SH-SY5Y (cell line): ENCODE measurements around the gene PHF10.

Source experiments
- GATA2 ChIP-seq: IDR thresholded peaks from 2 replicates; pipeline ENCODE4 v1.6.1; 2011; ENCODE audit warnings: mild to moderate bottlenecking, low read depth, low read length
- GATA3 ChIP-seq: IDR thresholded peaks from 2 replicates; pipeline ENCODE4 v1.6.1; 2011; ENCODE audit warnings: low read depth, mild to moderate bottlenecking, low read length, moderate library complexity

The PHF10 gene

GRCh38 chr6:169724494-169725124 is at the start of gene PHF10:
Gene PHF10, minus strand, starts transcription at chr6:169724500. Its CDS starts 569 bp downstream, at chr6:169723931.
- TF ChIP-seq GATA3 (no peak), GATA2 (no peak)

- TF ChIP-seq GATA2 (no peak), GATA3 (no peak)
Measured at GRCh38 chr6:169766921-169767736, 42.8 kb upstream of the PHF10 start.

GRCh38 chr6:169766232-169766631 is 41.9 kb upstream of the PHF10 start:
- TF ChIP-seq GATA2: no peak

- TF ChIP-seq GATA3 (no peak), GATA2 (no peak)
Measured at GRCh38 chr6:169763881-169764280, 39.6 kb upstream of the PHF10 start.

GRCh38 chr6:169763308-169763707 is 39.0 kb upstream of the PHF10 start:
- TF ChIP-seq GATA2 (no peak), GATA3 (no peak)

GRCh38 chr6:169755162-169755561 is 30.9 kb upstream of the PHF10 start:
- no peak for TF ChIP-seq GATA3
- TF ChIP-seq GATA2: no peak

- TF ChIP-seq GATA2 (no peak), GATA3 (no peak)
Measured at GRCh38 chr6:169752074-169752623, 27.8 kb upstream of the PHF10 start.

GRCh38 chr6:169751242-169752073 is 27.2 kb upstream of the PHF10 start, which contains the start of the genes DYNLT2 and ERMARD:
Gene DYNLT2, minus strand, starts transcription at chr6:169751572. Its CDS starts 114 bp downstream, at chr6:169751458.
Gene ERMARD, plus strand, starts transcription at chr6:169751622. Its CDS starts 36 bp downstream, at chr6:169751658.
- TF ChIP-seq GATA2 (peak; percentile 15; the same call in 1 of the 2 replicates), GATA3 (no peak)

- TF ChIP-seq GATA3 (no peak), GATA2 (no peak)
Measured at GRCh38 chr6:169746556-169746955, 22.3 kb upstream of the PHF10 start.

GRCh38 chr6:169745405-169745804 is 21.1 kb upstream of the PHF10 start:
- TF ChIP-seq GATA2 (no peak), GATA3 (no peak)

GRCh38 chr6:169741344-169741743 is 17.0 kb upstream of the PHF10 start:
- TF ChIP-seq GATA2: no peak
- no peak for TF ChIP-seq GATA3

- TF ChIP-seq GATA3 (no peak), GATA2 (no peak)
Measured at GRCh38 chr6:169738976-169739529, 14.8 kb upstream of the PHF10 start.

- no peak for TF ChIP-seq GATA2
- TF ChIP-seq GATA3: no peak
Measured at GRCh38 chr6:169738204-169738975, 14.1 kb upstream of the PHF10 start.
